HG03039 (cell line): ENCODE data around the gene COL2A1.

ENCODE experiments used
- ATAC-seq: cut with Tn5 transposase; IDR thresholded peaks from one replicate; pipeline ENCODE4 v1.9.1; 2021; ENCODE audit warnings: mild to moderate bottlenecking, moderate library complexity; ENCODE audit not compliant: unreplicated experiment

Gene COL2A1

GRCh38 chr12:48031135-48031960 lies 27.1 kb upstream of the COL2A1 start:
- no peak for ATAC-seq

- no peak for ATAC-seq
Observed at GRCh38 chr12:48030173-48030650, 25.9 kb upstream of the COL2A1 start.

- no peak for ATAC-seq
Observed at GRCh38 chr12:48029491-48030172, 25.4 kb upstream of the COL2A1 start.

GRCh38 chr12:48028541-48029431 lies 24.5 kb upstream of the COL2A1 start:
- ATAC-seq = no peak

- ATAC-seq = no peak
Observed at GRCh38 chr12:48027183-48028002, 23.1 kb upstream of the COL2A1 start.

GRCh38 chr12:48026060-48026827 lies 22.0 kb upstream of the COL2A1 start:
- no peak for ATAC-seq

- no peak for ATAC-seq
Observed at GRCh38 chr12:48025281-48025680, 21.0 kb upstream of the COL2A1 start.

GRCh38 chr12:48024735-48025134 lies 20.5 kb upstream of the COL2A1 start:
- no peak for ATAC-seq

GRCh38 chr12:48023386-48023785 lies 19.1 kb upstream of the COL2A1 start:
- no peak for ATAC-seq

- no peak for ATAC-seq
Observed at GRCh38 chr12:48022676-48023385, 18.6 kb upstream of the COL2A1 start.

- no peak for ATAC-seq
Observed at GRCh38 chr12:48022180-48022521, 17.9 kb upstream of the COL2A1 start.

- no peak for ATAC-seq
Observed at GRCh38 chr12:48021485-48022179, 17.4 kb upstream of the COL2A1 start.

- ATAC-seq = no peak
Observed at GRCh38 chr12:48019639-48020265, 15.5 kb upstream of the COL2A1 start.

GRCh38 chr12:48018618-48018995 lies 14.3 kb upstream of the COL2A1 start:
- no peak for ATAC-seq

GRCh38 chr12:48017921-48018617 lies 13.8 kb upstream of the COL2A1 start:
- ATAC-seq = no peak

GRCh38 chr12:48017496-48017895 lies 13.2 kb upstream of the COL2A1 start:
- no peak for ATAC-seq

- no peak for ATAC-seq
Observed at GRCh38 chr12:48016373-48017020, 12.2 kb upstream of the COL2A1 start.
